Astrocyte (in vitro differentiated cells and primary cell): ENCODE results near the gene ARHGEF37.

Experiments used
- CTCF ChIP-seq: IDR thresholded peaks from 2 replicates; pipeline ENCODE4 v1.5.1; 2011; ENCODE audit warnings: low read depth, mild to moderate bottlenecking, inconsistent platforms, low read length, moderate library complexity; ENCODE audit not compliant: insufficient read depth
- EZH2 ChIP-seq: IDR thresholded peaks from 2 replicates; pipeline ENCODE4 v1.6.1; 2012; ENCODE audit warnings: mild to moderate bottlenecking, low read length, inconsistent platforms; ENCODE audit not compliant: insufficient read depth

- TF ChIP-seq CTCF (no peak), EZH2 (no peak)
These were observed 31.6 kb upstream of the ARHGEF37 start for GRCh38 chr5:149549461-149550267.
